ENCODE measurements around the gene NAALADL2. TPM values are rescaled to one million over a fixed set of nuclear protein-coding genes. Genes with fewer than 3 reads are reported as not detected.

The NAALADL2 gene
- total and polyA plus RNA-seq, 7 donors: 0.56 to 3.3 (median 1.6) TPM

DNA sequence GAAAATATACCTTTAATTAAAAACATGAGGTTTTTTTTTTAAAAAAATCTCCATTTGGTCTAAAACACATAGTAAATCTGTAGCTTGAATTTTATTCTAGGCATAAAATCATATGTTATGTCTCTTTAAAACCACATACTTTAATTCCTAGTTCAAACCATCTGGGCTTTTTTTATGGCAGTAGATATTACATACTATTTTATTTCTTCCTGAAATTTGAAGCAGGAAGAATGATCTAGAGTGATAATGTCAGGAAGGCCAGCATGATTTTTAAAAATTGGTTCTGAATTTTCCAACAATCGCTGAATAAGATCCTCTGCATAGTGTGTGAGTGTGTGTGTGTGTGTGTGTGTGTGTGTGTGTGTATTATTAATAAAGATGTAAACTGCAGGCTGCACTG, 420.3 kb downstream of the NAALADL2 start:
- DNase-seq (no peak), ATAC-seq (no peak)
- Histone ChIP-seq H3K4me1 (no peaks in the 10 kb centered on the region), H3K27me3 (ENCODE audit: insufficient read depth in 3 of 3, low read length in 2 of 3) (no peaks in the 10 kb centered on the region), H3K27ac (no peak overlapping the region), H3K36me3 (ENCODE audit: insufficient read depth in 1 of 2, low read depth in 1 of 2) (no peaks in the 10 kb centered on the region), H3K9me3 (no peaks in the 10 kb centered on the region), H3K4me3 (no peak overlapping the region)
- TF ChIP-seq, protein P1, sequence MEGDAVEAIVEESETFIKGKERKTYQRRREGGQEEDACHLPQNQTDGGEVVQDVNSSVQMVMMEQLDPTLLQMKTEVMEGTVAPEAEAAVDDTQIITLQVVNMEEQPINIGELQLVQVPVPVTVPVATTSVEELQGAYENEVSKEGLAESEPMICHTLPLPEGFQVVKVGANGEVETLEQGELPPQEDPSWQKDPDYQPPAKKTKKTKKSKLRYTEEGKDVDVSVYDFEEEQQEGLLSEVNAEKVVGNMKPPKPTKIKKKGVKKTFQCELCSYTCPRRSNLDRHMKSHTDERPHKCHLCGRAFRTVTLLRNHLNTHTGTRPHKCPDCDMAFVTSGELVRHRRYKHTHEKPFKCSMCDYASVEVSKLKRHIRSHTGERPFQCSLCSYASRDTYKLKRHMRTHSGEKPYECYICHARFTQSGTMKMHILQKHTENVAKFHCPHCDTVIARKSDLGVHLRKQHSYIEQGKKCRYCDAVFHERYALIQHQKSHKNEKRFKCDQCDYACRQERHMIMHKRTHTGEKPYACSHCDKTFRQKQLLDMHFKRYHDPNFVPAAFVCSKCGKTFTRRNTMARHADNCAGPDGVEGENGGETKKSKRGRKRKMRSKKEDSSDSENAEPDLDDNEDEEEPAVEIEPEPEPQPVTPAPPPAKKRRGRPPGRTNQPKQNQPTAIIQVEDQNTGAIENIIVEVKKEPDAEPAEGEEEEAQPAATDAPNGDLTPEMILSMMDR (IDR thresholded peaks at IDR 0.05): no peak
- 48 to 69% (median 69%) methylated on average over 1 of the region's 1 CpG for WGBS, 3 donors
- intact Hi-C loops (cut with DNase I): no loop called here

DNA sequence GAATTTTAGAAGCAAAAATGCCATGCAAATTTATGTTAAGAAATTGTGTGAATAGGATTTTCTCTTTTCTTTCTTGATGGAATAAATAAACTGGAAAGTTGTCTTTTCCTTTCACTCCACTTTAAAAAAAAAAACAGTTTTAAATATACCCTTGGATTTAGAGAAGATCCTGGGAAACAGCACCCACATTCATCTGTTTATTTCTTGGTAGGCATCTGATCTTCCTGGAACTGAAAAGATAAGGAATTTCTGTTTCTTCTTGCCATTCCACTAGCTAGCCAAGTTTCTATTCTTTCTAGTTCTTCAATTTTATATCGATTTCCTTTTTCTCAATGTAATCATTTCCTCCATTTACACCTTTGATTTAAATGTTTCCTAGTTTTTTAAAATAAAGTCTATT, 420.8 kb downstream of the NAALADL2 start:
- WGBS, 3 donors: 74 to 87% (median 81%) methylated on average over 1 of the region's 1 CpG
- Histone ChIP-seq H3K27me3 (ENCODE audit: insufficient read depth in 3 of 3, low read length in 2 of 3) (no peaks in the 10 kb centered on the region), H3K4me1 (no peaks in the 10 kb centered on the region), H3K4me3 (no peak overlapping the region), H3K9me3 (no peaks in the 10 kb centered on the region), H3K36me3 (ENCODE audit: insufficient read depth in 1 of 2, low read depth in 1 of 2) (no peaks in the 10 kb centered on the region), H3K27ac (no peak overlapping the region)
- DNase-seq (no peak), ATAC-seq (no peak)
- TF ChIP-seq, protein P1 (IDR thresholded peaks at IDR 0.05): no peak
- intact Hi-C loops (cut with DNase I): no loop called here

DNA sequence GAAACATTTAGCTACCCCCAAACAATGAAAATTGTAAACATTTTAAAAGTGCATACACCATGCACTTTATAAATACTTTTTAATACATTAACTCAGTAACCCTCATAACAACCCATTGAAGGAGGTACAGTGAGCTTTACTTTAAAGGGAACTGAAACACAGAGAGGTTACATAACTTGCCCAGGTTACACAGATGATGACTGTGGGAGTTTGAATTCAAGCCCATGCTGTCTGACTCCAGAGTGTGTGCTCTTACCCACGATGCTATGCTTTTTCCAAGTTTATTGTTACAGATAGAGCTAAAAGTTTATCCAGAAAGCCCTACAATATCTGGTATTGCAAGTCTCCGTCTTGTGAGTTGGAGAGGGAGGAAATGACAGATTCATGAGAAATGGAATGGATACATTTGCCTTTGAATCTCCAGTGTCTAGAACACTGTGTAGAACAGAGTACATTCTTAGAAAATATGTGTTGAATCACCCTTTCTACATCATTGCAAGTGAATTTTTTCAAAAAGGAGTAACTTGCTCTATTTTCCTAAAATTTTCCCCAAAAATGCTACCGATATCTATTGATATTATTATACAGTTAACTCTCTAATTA, 428.3 kb downstream of the NAALADL2 start:
- intact Hi-C loops (cut with DNase I): no loop called here
- WGBS, 3 donors: 80 to 87% (median 84%) methylated on average over 3 of the region's 3 CpGs
- no peaks in the 10 kb centered on the region for H3K4me1 ChIP-seq
- H3K27ac ChIP-seq: no peak overlapping the region
- no peaks in the 10 kb centered on the region for H3K27me3 ChIP-seq (ENCODE audit: insufficient read depth in 3 of 3, low read length in 2 of 3)
- ATAC-seq: no peak
- no peaks in the 10 kb centered on the region for H3K36me3 ChIP-seq (ENCODE audit: insufficient read depth in 1 of 2, low read depth in 1 of 2)
- H3K4me3 ChIP-seq: no peak overlapping the region
- H3K9me3 ChIP-seq: no peaks in the 10 kb centered on the region
- TF ChIP-seq, protein P1 (IDR thresholded peaks at IDR 0.05): no peak
- no peak for DNase-seq

DNA sequence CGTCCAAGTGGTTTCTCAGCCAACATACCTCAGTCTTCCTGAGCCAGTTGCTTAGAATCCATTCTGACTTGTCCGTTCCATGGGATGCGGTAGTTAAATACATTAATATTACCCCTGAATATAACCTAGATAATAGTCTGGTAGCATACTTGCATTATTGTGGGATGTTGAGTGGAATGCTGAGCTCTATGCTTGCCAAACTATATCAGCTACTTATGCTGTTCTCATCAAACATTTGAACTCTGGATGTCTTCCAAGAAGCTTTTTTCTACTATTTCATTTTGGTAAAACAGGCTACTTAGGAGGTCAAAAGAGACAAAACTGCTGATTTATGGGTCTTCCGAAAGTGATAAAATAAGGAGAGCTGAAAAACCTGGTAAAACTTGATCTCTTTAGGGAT, 429.5 kb downstream of the NAALADL2 start:
- no peak overlapping the region for H3K27ac ChIP-seq
- DNase-seq: no peak
- no peaks in the 10 kb centered on the region for H3K36me3 ChIP-seq (ENCODE audit: insufficient read depth in 1 of 2, low read depth in 1 of 2)
- no peak overlapping the region for H3K4me3 ChIP-seq
- no peaks in the 10 kb centered on the region for H3K9me3 ChIP-seq
- H3K4me1 ChIP-seq: no peaks in the 10 kb centered on the region
- TF ChIP-seq, protein P1 (IDR thresholded peaks at IDR 0.05): no peak
- intact Hi-C loops (cut with DNase I): no loop called here
- 76 to 85% (median 84%) methylated on average over 4 of the region's 4 CpGs for WGBS, 3 donors
- no peak for ATAC-seq
- no peaks in the 10 kb centered on the region for H3K27me3 ChIP-seq (ENCODE audit: insufficient read depth in 3 of 3, low read length in 2 of 3)

DNA sequence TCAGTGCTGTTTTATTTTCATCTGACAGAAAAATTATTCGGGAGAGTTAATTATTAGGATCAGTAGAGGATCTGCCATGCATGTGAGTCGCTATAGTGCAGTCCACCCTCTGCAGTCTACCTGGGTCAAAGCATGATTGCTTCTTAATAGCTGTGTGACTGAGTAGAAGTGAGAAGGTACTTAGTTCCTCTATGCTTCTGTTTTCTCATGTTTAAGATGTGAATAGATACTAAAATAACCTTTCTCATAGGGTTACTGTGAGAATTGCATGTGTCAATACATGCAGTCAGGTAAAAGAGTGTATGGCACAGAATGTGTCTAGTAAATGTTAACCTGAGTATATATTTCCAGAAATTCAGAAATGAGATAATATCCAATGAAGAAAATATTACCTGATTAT, 435.7 kb downstream of the NAALADL2 start:
- Histone ChIP-seq H3K27ac (no peak overlapping the region), H3K4me1 (no peaks in the 10 kb centered on the region), H3K9me3 (no peaks in the 10 kb centered on the region), H3K4me3 (no peak overlapping the region), H3K36me3 (ENCODE audit: insufficient read depth in 1 of 2, low read depth in 1 of 2) (no peaks in the 10 kb centered on the region), H3K27me3 (ENCODE audit: insufficient read depth in 3 of 3, low read length in 2 of 3) (no peaks in the 10 kb centered on the region)
- intact Hi-C loops (cut with DNase I): no loop called here
- DNase-seq (no peak), ATAC-seq (no peak)
- 45 to 98% (median 47%) methylated on average over 2 of the region's 2 CpGs for WGBS, 3 donors
- TF ChIP-seq, protein P1 (IDR thresholded peaks at IDR 0.05): no peak

Measured in psoas muscle (tissue), 8 donors.